Bronchial epithelial cell (primary cell): ENCODE data around the gene DIS3L. TPM values are rescaled to one million over a fixed set of nuclear protein-coding genes. Genes with fewer than 3 reads are reported as not detected.
"Not testable (repeated sequence)": the region's sequence is repeated elsewhere in the genome, so short reads cannot be mapped to it uniquely, and the experiment has no call there.

Experiments used
- DNase-seq: peaks from one replicate; pipeline ENCODE4 v3.0.0-alpha.2; 2010; ENCODE audit warnings: low read depth
- FAIRE-seq: peaks from 2 replicates; lab custom pipeline; 2011; peaks lifted over from hg19 to GRCh38; lab: Jason Lieb, UNC
- H3K27me3 ChIP-seq: 2 replicates; pipeline ENCODE4 v1.5.1; 2011; ENCODE audit warnings: low read length; ENCODE audit not compliant: control insufficient read depth, insufficient read depth
- H3K36me3 ChIP-seq: 2 replicates; pipeline ENCODE4 v1.5.1; 2011; ENCODE audit warnings: low read length; ENCODE audit not compliant: control insufficient read depth, insufficient read depth
- H3K4me3 ChIP-seq: 2 replicates; pipeline ENCODE4 v1.5.1; 2011; ENCODE audit warnings: mild to moderate bottlenecking, low read depth, low read length, control low read depth
- CTCF ChIP-seq: IDR thresholded peaks from 2 replicates; pipeline ENCODE4 v1.5.1; 2011; ENCODE audit warnings: mild to moderate bottlenecking, moderate library complexity, low read length, control low read depth, inconsistent platforms; ENCODE audit not compliant: insufficient read depth, severe bottlenecking
- total RNA-seq: library from RNA; depleted of rRNA; stranded (reverse); fragments of >200 nt; gene quantifications from 2 replicates; pipeline ENCODE4 v1.2.1, GENCODE V29; 2014

DIS3L gene
- total RNA-seq, 1 donor from 2014 or later, result 19.2 TPM

GRCh38 chr15:66296186-66296585 is 2.8 kb downstream of the DIS3L start:
- DNase-seq (no peak), FAIRE-seq (no peak)
- H3K27me3 ChIP-seq, result no peaks in the 10 kb centered on the region
- no peak for TF ChIP-seq CTCF
- H3K4me3 ChIP-seq, result no peak overlapping the region
- no peaks in the 10 kb centered on the region for H3K36me3 ChIP-seq

- no peaks in the 10 kb centered on the region for H3K27me3 ChIP-seq
- FAIRE-seq, result no peak
- no peak for DNase-seq
- no peak overlapping the region for H3K4me3 ChIP-seq
- no peaks in the 10 kb centered on the region for H3K36me3 ChIP-seq
- no peak for TF ChIP-seq CTCF
Measured at GRCh38 chr15:66298803-66299251, 5.5 kb downstream of the DIS3L start.

- no peak for FAIRE-seq
- H3K36me3 ChIP-seq, result no peaks in the 10 kb centered on the region
- DNase-seq, result no peak
- no peak for TF ChIP-seq CTCF
- no peak overlapping the region for H3K4me3 ChIP-seq
- no peaks in the 10 kb centered on the region for H3K27me3 ChIP-seq
Measured at GRCh38 chr15:66302489-66303278, 9.3 kb downstream of the DIS3L start.

- not testable (repeated sequence) for H3K36me3 ChIP-seq
Measured at GRCh38 chr15:66304425-66304824, 11.1 kb downstream of the DIS3L start.

GRCh38 chr15:66306381-66306780 is 13.0 kb downstream of the DIS3L start:
- Histone ChIP-seq H3K27me3 (no peaks in the 10 kb centered on the region), H3K4me3 (no peak overlapping the region), H3K36me3 (peaks cover 3% of the 10 kb centered on the region)
- FAIRE-seq, result no peak
- DNase-seq, result no peak
- TF ChIP-seq CTCF, result no peak

More at GRCh38 chr15:66304425-66304824, 11.1 kb downstream of the DIS3L start:
- not testable (repeated sequence) for H3K27me3 ChIP-seq, DNase-seq, H3K4me3 ChIP-seq, FAIRE-seq

GRCh38 chr15:66308531-66308930 is 15.2 kb downstream of the DIS3L start:
- DNase-seq (no peak), FAIRE-seq (no peak)
- no peak for TF ChIP-seq CTCF
- H3K36me3 ChIP-seq, result peaks cover 3% of the 10 kb centered on the region
- H3K4me3 ChIP-seq, result no peak overlapping the region
- H3K27me3 ChIP-seq, result no peaks in the 10 kb centered on the region
